ENCODE data around the gene FNDC1.

Gene FNDC1

GRCh38 chr6:159214281-159214680, 45.1 kb downstream of the FNDC1 start:
- Histone ChIP-seq H3K4me1 (ENCODE audit: control insufficient read depth in 1 of 2, insufficient read depth in 1 of 2, low read depth in 1 of 2, low read length in 1 of 2) (no peaks in the 10 kb centered on the region), H3K9me3 (no peaks in the 10 kb centered on the region), H3K4me3 (ENCODE audit: low read depth in 1 of 2, low read length in 1 of 2) (no peak overlapping the region), H3K27ac (no peak overlapping the region), H3K27me3 (peaks cover 1% of the 10 kb centered on the region), H3K36me3 (no peaks in the 10 kb centered on the region)
- no peak for TF ChIP-seq CTCF (IDR thresholded peaks at IDR 0.05)

- no peak for TF ChIP-seq CTCF (IDR thresholded peaks at IDR 0.05)
- no peak overlapping the region for H3K27ac ChIP-seq
- no peak overlapping the region for H3K4me3 ChIP-seq (ENCODE audit: low read depth in 1 of 2, low read length in 1 of 2)
- peaks cover 15% of the 10 kb centered on the region for H3K27me3 ChIP-seq
- H3K4me1 ChIP-seq (ENCODE audit: control insufficient read depth in 1 of 2, insufficient read depth in 1 of 2, low read depth in 1 of 2, low read length in 1 of 2): no peaks in the 10 kb centered on the region
- no peaks in the 10 kb centered on the region for H3K36me3 ChIP-seq
- H3K9me3 ChIP-seq: no peaks in the 10 kb centered on the region
These were observed 48.5 kb downstream of the FNDC1 start for GRCh38 chr6:159217595-159218275.

GRCh38 chr6:159220093-159220492, 50.9 kb downstream of the FNDC1 start:
- no peak overlapping the region for H3K27ac ChIP-seq
- TF ChIP-seq CTCF (IDR thresholded peaks at IDR 0.05): no peak
- H3K9me3 ChIP-seq: no peaks in the 10 kb centered on the region
- H3K27me3 ChIP-seq: peaks cover 25% of the 10 kb centered on the region
- no peaks in the 10 kb centered on the region for H3K36me3 ChIP-seq
- no peaks in the 10 kb centered on the region for H3K4me1 ChIP-seq (ENCODE audit: control insufficient read depth in 1 of 2, insufficient read depth in 1 of 2, low read depth in 1 of 2, low read length in 1 of 2)
- no peak overlapping the region for H3K4me3 ChIP-seq (ENCODE audit: low read depth in 1 of 2, low read length in 1 of 2)

- no peaks in the 10 kb centered on the region for H3K9me3 ChIP-seq
- no peaks in the 10 kb centered on the region for H3K36me3 ChIP-seq
- peaks cover 30% of the 10 kb centered on the region for H3K27me3 ChIP-seq
- no peak for TF ChIP-seq CTCF (IDR thresholded peaks at IDR 0.05)
- H3K4me1 ChIP-seq (ENCODE audit: control insufficient read depth in 1 of 2, insufficient read depth in 1 of 2, low read depth in 1 of 2, low read length in 1 of 2): no peaks in the 10 kb centered on the region
- no peak overlapping the region for H3K4me3 ChIP-seq (ENCODE audit: low read depth in 1 of 2, low read length in 1 of 2)
- H3K27ac ChIP-seq: no peak overlapping the region
These were observed 52.4 kb downstream of the FNDC1 start for GRCh38 chr6:159221486-159222170.

GRCh38 chr6:159224452-159224851, 55.3 kb downstream of the FNDC1 start:
- Histone ChIP-seq H3K9me3 (no peaks in the 10 kb centered on the region), H3K27ac (no peak overlapping the region), H3K27me3 (peaks cover 47% of the 10 kb centered on the region), H3K36me3 (no peaks in the 10 kb centered on the region), H3K4me1 (ENCODE audit: control insufficient read depth in 1 of 2, insufficient read depth in 1 of 2, low read depth in 1 of 2, low read length in 1 of 2) (no peaks in the 10 kb centered on the region), H3K4me3 (ENCODE audit: low read depth in 1 of 2, low read length in 1 of 2) (no peak overlapping the region)
- no peak for TF ChIP-seq CTCF (IDR thresholded peaks at IDR 0.05)
